ENCODE data around the gene TMOD1. TPM values are rescaled to one million over a fixed set of nuclear protein-coding genes. Genes with fewer than 3 reads are reported as not detected.

The TMOD1 gene
- total and polyA plus RNA-seq, 2 of the 8 experiments (the other 6 are each of a cell fraction or from before 2014, with no cell fraction given): 0.17 to 0.88 TPM

DNA sequence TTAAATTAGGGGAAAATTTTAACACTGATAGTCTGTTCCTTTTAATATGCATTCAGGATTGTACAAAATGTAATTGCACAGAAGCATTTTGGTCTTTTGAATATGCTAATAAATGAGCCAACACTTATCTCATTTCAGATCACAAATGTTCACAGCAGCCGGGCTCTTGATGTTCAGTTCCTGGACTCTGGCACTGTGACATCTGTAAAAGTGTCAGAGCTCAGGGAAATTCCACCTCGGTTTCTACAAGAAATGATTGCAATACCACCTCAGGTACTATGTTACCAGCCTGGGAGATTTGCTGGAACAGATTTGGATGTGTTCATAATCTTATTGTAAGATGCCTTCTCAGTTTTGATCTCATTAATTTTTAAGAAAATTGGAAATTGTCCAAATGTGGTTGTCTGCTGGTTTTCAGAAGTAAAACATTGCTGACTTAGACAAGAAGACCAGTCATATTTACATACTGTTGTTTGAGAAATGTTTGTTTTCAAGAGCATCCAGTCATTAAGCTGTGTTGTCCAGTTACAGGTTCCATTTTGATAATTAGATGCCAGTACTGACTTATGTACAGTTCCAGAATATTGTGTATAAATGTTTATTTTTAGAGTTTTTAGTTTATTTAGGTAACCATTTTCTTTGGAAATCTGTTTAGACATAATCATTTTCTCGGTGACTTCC lies 23.0 kb upstream of the TMOD1 start:
- Histone ChIP-seq H3K9me3 (ENCODE audit: insufficient read depth in 2 of 2, low read depth in 1 of 2, low read length in 1 of 2) (no peaks in the 10 kb centered on the region), H3K56ac (replicated peaks; ENCODE audit: insufficient read length, low read depth, low read length) (no peak overlapping the region), H3K23ac (ENCODE audit: insufficient read length) (no peak overlapping the region), H3K4ac (replicated peaks; ENCODE audit: insufficient read length, low read depth, low read length) (no peak overlapping the region), H3K36me3 (ENCODE audit: control insufficient read depth in 2 of 4, insufficient read depth in 4 of 4, low read length in 3 of 4) (no peaks in the 10 kb centered on the region), H3K27ac (ENCODE audit: low read depth, low read length) (no peak overlapping the region), H2AK5ac (ENCODE audit: low read depth, low read length) (no peak overlapping the region), H2BK5ac (ENCODE audit: low read depth, low read length) (no peak overlapping the region), H3K79me2 (ENCODE audit: control insufficient read depth in 1 of 2, insufficient read depth in 2 of 2, low read length in 2 of 2) (no peaks in the 10 kb centered on the region), H4K91ac (replicated peaks; ENCODE audit: insufficient read length, low read length) (no peak overlapping the region), H4K20me1 (replicated peaks in 1 of 2; ENCODE audit: control insufficient read depth in 1 of 2, insufficient read depth in 2 of 2, low read length in 2 of 2) (no peaks in the 10 kb centered on the region), H3K79me1 (ENCODE audit: low read depth, low read length) (no peaks in the 10 kb centered on the region), H2BK12ac (ENCODE audit: low read depth, low read length) (no peak overlapping the region), H2AFZ (ENCODE audit: low read length) (no peak overlapping the region), H4K5ac (ENCODE audit: insufficient read length, low read depth, low read length) (no peak overlapping the region), H3K4me2 (ENCODE audit: insufficient read depth in 1 of 2, low read depth in 2 of 2, low read length in 2 of 2) (no peak overlapping the region), H3K9ac (replicated peaks in 1 of 4; ENCODE audit: extremely low read depth in 1 of 4, low read depth in 3 of 4, low read length in 3 of 4) (no peak overlapping the region), H3K4me3 (ENCODE audit: extremely low read depth in 1 of 4, insufficient read depth in 2 of 4, low read depth in 3 of 4, low read length in 4 of 4) (no peak overlapping the region), H2BK120ac (replicated peaks; ENCODE audit: low read depth, low read length) (no peak overlapping the region), H3K27me3 (replicated peaks in 1 of 4; ENCODE audit: control insufficient read depth in 3 of 4, extremely low read depth in 1 of 4, insufficient read depth in 3 of 4, low read length in 3 of 4) (peaks cover 0 to 3% (median 0%) of the 10 kb centered on the region in 4 experiments; a peak in 1 of 7 replicates), H3K14ac (ENCODE audit: insufficient read length) (no peak overlapping the region), H2BK20ac (ENCODE audit: low read length) (no peak overlapping the region), H2BK15ac (ENCODE audit: low read length) (no peak overlapping the region), H4K8ac (ENCODE audit: extremely low read depth, insufficient read depth, low read length) (no peak overlapping the region), H3K23me2 (ENCODE audit: low read depth, low read length) (no peaks in the 10 kb centered on the region), H3K18ac (ENCODE audit: extremely low read depth, low read length) (no peak overlapping the region), H3K4me1 (replicated peaks in 1 of 4; ENCODE audit: control insufficient read depth in 3 of 4, insufficient read depth in 4 of 4, low read length in 3 of 4) (no peaks in the 10 kb centered on the region)
- no peak for DNase-seq (ENCODE audit: low read depth in 1 of 2, low spot score in 2 of 2)
- no peak for TF ChIP-seq CHD1 (IDR thresholded peaks at IDR 0.05; ENCODE audit: low read depth, low read length)
- no peak for TF ChIP-seq BACH1 (IDR thresholded peaks at IDR 0.05; ENCODE audit: low read length)
- TF ChIP-seq CTBP2 (IDR thresholded peaks at IDR 0.05; ENCODE audit: borderline replicate concordance, insufficient read depth, insufficient read length, low read length): no peak
- TF ChIP-seq ASH2L (IDR thresholded peaks at IDR 0.05; ENCODE audit: low read length): no peak
- TF ChIP-seq MAFK (IDR thresholded peaks at IDR 0.05; ENCODE audit: low read depth, low read length): no peak
- no peak for TF ChIP-seq GABPA (IDR thresholded peaks at IDR 0.05; ENCODE audit: borderline replicate concordance, insufficient read depth, low read length)
- WGBS, 2 experiments (ENCODE audit: extremely low coverage in 1 of 2, insufficient coverage in 1 of 2, insufficient read length in 1 of 2, insufficient replicate concordance in 2 of 2, low coverage in 1 of 2, low lambda C conversion rate in 2 of 2, missing lambda C conversion rate in 1 of 2): 92% methylated on average over 3 of the region's 3 CpGs; no CpG with 5 or more reads in 1 of the 2 experiments
- FAIRE-seq: no peak
- ChIA-PET POLR2A (ENCODE audit: partially characterized antibody) (no interaction called here), CTCF (ENCODE audit: partially characterized antibody) (interaction anchor here (0.6 to 5.5 kb wide), 6 partner anchors 10 to 202 kb away, joined by 3 to 69 read pairs (median 3); no protein-coding TSS in a partner anchor)

Measured in H1 (cell line).